ENCODE measurements around the gene PHF11.

The PHF11 gene

DNA sequence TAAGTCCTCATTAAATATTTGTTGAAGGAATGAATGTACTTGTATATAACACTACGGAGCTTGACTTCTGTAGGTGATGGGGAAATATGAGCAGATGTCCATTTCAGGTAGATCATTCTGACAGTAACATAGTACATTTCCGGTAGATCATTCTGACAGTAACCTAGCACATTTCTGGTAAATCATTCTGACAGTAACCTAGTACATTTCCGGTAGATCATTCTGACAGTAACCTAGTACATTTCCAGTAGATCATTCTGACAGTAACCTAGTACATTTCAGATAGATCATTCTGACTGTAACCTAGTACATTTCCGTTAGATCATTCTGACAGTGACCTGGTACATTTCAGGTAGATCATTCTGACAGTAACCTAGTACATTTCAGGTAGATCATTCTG lies 2.5 kb downstream of the PHF11 start:
- no peak for DNase-seq (ENCODE audit: low read depth)

DNA sequence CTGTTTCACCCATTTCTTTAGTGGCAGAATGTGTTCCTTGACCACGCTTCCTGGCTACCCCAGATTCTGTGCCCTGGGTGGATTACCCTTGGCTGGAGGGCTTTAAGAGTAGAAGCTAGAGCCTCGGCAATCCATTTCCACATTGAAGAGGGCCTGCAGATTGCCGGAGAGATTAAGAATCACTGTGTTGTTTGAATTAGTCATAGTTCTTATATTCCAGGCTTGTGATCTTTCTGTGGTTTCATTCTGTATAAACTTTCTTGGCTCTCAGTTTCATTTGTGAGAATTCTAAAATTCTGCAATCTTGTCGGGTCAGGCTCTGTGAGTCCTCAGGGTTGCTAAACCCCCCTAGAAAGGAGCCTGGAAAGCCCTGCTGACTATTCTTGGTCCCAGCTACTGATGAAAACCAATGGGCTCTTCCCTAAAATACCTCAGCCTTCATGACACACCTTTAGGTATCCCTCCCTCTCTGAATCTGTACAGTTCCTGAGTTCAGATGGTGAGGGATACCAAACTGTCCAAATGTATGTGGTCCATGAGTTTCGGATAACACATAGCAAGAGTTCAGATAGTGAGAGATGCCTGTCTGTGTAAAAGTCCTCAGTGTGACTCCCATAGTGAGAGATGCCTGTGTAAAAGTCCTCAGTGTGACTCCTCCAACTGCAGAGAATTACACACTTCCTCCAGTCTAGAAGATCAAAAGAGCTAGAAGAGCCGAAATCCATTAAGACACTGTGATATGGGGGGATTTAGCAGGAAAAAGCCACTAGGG lies 4.3 kb downstream of the PHF11 start:
- DNase-seq (ENCODE audit: low read depth): peak; percentile 36

DNA sequence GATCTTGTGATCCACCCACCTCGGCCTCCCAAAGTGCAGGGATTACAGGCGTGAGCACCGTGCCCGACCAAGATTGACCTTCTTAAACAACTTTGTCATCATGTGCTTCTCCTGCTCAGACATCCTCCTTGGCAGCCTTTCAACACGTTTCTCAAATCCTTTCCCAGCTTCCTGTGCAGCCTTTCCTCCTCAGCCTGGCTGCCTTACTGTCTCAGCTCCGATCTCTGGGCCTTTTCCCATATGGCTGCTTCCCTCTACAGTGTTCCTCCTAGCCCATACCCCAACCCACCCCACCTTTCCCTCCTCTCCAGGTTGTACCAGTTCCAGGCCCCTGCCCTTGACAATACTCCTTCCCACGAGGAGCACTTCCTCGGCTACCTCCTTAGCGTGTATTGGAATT lies 7.2 kb downstream of the PHF11 start:
- DNase-seq (ENCODE audit: low read depth): peak; percentile 42

DNA sequence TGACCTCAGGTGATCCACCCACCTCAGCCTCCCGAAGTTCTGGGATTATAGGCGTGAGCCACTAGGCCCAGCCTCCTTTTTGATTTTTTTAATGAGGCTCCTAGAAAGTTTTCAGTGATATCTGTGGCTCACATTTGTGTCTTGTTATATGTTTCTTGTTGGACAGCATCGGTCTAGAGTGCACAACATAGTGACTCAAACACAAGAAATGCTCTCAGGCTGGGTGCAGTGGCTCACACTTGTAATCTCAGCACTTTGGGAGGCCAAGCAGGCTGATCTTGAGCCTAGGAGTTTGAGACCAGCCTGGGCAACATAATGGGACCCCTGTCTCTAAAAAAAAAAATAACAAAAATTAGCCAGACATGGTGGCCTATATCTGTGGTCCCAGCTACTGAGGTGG lies 8.2 kb downstream of the PHF11 start:
- DNase-seq (ENCODE audit: low read depth): no peak

DNA sequence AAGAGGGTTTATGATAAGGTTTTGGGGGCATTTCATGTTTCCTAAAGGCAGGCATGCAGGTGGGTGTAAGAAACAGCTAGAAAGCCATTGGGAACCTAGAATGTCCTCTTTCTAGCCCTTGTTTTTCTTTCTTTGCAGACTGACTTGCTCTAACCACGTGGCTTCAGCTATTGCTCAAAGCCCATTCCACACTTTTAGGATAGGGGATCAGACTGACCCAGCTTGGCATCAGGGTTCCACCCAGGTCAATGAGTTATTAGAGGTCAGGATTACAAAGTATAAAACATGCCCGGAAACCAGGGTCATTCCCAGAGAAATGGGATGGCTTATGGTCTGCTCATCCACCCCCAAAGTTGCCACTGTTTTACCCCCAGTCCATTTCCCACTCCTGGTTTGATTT lies 16.8 kb downstream of the PHF11 start:
- DNase-seq (ENCODE audit: low read depth): no peak

DNA sequence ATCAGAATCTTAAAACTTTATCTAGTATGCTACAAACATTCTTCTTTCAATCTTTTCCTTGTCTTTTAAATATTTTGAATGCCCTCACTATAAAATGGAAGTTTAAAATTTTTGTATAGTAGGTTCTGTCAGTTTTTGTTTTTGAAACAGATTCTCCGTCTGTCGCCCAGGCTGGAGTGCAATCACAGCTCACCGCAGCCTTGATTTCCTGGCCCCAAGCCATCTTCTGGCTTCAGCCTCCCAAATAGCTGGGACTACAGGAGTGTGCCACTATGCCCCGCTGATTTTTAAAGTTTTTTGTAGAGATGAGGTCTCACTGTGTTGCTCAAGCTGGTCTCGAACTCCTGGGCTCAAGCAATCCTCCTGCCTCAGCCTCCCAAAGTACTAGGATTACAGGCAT lies 20.7 kb downstream of the PHF11 start:
- DNase-seq (ENCODE audit: low read depth): no peak

DNA sequence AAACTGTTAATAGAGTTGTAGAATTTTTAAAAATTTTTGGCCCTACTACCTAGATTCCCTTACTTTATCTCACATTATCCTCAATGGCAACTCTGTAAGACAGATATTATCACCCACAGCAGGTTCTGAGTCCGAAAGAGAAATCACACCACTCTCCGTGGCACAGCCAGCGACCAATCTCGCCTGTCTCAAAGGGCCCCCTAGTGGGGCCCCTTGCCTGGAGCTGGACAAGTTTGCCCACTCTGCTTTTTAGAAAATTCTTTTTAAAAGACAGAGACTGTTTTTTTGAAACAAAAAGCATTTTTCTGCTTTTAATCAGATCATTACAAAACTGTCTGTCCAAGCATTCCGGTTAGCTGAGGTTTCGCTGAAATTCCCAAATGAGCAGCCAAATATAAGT lies 21.7 kb downstream of the PHF11 start:
- no peak for DNase-seq (ENCODE audit: low read depth)

DNA sequence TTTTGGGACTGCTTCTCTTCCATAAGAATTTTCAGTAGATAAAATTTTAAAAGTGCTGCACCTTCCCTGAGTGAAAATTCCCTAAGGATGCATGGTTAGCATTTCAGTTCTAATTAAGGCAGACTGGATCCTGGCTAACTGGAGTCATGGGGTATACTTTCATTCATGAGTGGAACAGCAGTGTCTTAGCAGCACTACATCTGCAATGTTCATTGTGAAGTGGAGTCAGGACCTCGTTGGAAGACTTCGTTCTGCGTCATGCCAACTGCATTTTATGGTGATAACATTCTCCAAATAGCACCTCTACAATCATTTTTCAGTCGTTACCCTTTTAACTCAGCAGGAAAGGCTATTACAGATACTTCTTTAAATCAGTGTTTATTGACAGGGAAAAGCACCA lies 25.5 kb downstream of the PHF11 start:
- DNase-seq (ENCODE audit: low read depth): no peak

DNA sequence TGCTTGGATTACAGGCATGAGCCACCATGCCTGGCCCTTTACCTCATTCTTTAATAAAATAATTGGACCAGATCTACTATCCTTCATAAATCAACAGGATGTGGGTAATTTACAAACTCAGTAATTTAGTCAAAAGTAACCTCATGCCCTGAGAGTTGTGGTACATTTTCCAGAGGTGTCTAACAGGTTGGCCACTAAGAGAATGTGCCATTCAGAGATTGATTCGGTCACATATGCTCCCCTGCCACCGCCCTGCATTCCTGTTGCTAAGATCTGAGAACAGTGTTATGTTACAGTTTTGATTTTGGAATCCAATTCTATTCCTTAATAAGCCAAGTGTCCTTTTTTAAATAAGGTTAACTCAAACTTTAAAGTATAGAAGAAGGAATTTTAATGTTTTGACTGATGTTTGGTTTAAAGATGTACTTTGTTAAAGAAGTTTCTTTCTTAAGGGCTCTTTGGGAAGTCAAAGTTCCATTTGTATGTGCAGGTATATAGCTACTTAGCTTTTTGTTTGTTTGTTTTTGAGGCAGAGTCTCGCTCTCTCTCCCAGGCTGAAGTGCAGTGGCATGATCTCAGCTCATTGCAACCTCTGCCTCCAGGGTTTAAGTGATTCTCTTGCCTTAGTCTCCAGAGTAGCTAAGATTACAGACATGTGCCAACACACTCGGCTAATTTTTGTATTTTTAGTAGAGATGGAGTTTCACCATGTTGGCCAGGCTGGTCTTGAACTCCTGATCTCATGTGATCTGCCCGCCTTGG lies 29.2 kb downstream of the PHF11 start:
- DNase-seq (ENCODE audit: low read depth): no peak

DNA sequence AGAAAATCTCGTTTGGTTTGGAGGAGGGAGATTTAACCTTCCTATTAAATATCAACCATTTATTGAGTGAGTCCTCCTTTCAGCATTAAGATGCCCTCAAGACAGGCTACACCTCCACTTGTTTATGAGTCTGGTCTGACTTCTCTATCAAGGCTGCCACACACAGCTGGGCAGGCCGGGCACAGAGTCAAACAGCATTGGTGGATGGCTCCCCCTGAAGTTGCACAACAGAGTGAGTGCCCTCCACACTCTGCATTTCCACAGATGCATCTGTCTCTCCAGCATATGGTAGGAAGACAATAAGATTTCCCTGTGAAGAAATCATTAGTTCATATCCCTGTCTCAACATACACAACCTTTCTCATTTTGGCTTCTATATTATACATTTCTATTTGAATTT lies 31.4 kb downstream of the PHF11 start:
- no peak for DNase-seq (ENCODE audit: low read depth)

DNA sequence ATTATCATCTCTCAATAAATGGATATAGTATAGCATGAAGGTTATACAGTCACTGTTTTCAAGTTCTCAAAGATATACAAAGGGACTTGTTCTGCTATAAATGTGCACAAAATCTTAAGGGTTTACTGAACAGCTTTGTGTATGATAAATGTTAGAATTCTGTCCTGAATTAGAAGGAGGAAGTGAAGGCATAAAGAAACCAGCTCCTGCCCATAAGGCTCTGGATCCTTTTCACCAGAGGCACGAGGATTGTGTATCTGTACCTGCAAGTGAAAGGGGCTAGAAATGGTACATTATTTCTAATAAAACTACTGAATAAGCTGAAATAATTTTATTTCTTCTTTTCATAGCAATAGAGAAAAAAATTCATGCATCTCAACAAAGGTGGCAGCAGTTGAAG lies 32.4 kb downstream of the PHF11 start:
- DNase-seq (ENCODE audit: low read depth): no peak

DNA sequence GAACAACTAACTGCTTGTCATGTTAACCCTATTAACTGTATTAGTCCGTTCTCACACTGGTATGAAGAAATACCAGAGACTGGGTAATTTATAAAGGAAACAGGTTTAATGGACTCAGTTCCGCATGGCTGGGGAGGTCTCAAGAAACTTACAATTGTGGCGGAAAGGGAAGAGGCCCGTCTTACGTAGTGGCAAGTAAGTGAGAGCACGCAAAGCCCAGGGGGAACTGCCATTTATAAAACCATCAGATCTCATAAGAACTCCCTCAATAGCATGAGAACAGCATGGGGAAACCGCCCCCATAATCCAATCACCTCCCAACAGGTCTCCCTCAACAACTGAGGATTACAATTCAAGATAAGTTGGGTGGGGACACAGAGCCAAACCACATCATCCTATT lies 34.7 kb downstream of the PHF11 start:
- no peak for DNase-seq (ENCODE audit: low read depth)

DNA sequence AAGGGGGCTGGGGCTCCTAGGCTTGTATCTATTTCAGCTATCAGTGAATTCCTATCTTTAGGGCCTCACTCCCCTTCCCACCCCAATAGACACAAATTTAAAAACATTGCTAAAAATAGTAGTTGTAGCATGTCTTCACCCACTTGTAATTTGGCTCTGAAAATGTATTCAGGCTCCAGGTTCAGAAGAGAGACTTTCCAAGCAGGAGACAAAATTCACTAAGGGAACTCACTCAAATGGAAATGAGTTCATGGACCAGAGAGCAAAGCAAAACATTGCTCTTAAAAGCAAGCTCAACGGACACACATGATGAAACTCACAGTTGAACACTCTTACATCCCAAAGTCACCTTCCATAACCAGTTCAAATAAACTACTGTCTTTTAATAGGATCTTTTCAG lies 36.8 kb downstream of the PHF11 start:
- DNase-seq (ENCODE audit: low read depth): no peak

DNA sequence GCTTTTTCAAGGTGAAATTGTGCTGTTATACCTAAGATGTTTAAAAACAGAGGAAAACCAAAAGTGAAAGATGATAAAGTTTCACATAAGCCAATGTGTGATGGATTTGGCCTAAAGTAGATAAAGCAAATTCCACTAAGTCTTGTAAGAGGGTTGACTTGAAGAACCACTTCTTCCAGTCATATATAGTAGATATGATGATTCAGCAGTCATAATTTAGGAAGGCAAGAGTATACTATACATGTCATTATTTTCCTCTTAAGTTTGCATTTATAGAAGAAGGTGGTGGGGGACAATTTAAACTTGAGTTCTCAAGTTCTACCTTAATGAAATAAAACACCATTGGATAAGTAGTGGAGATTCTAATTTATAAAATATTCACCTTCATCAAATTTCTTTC lies 37.3 kb downstream of the PHF11 start:
- no peak for DNase-seq (ENCODE audit: low read depth)

DNA sequence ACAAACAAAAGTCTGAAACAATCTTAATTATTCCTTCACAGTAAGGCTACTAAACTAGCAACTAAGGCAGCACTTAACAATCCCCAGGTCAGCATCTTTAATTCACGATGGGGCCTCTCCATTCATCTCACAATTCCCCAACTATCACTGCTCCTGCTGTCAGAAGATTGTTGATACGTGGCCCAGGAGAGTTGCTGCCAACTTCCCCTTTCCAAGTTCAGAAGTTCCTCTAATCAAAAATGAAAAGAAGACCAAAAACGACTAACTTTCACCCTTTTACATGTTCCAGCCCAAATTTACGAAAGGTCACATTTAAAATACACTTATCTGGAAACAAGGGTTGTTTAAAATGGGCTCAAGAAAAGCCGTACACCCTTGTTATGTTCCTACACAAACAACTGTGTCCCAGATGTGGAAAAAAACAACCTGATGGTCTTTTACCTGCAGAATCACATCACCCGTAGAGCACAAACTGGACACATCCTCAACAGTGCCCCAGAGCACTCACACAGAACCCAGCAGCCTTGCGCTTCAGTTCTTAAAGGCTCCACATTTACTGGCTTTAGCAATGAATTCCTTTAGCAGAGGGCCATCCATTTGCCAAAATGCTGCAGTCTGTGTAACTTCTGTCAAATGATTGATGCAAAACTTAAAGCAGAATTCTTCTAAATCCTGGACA lies 38.0 kb downstream of the PHF11 start:
- DNase-seq (ENCODE audit: low read depth): no peak

DNA sequence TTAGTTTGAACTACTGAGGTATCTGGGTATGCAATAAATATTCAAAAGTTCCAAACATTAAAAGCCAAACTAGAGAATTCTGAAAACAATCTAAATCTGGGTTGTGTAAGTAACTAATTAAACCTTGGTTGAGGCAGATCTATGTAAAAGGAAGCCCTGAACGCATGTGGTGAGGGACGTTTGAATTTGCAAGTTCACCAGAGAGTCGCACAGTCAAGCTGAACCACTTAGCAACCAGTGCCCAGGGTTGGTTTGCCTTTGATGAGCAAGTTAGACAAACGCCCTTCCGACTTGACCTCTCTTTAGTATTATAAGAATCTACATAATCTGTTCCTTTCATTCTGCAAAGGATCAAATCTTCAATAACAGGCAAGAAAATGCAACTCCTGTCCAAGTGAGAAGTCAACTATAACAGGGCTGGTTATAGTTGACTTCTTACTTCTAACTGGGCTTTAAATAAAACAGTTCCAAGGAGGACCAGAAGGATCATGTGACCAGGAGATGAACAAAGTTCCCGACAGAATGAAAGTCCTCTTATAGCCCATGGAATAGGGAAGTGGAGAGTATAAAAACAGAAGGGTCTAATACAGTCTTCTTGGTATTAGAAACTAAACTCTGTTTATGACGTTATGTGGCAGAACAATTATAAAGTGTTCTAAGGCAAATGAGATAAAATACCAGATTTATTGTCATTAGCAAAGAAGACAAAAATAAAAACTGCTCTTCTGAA lies 40.6 kb downstream of the PHF11 start:
- DNase-seq (ENCODE audit: low read depth): no peak

DNA sequence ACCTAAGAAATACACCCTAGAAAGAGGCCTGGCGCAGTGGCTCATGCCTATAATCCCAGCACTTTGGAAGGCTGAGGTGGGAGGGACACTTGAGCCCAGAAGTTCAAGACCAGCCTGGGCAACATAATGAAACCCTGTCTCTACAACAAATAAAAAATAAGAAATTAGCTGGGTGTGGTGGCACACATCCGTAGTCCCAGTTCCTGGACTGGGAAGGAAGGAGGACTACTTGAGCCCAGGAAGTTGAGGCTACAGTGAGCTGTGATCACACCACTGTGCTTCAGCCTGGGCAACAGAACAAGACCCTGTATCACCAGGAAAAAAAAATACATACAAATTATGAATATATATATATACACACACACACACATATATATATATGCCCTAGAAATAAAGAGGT lies 42.7 kb downstream of the PHF11 start:
- no peak for DNase-seq (ENCODE audit: low read depth)

DNA sequence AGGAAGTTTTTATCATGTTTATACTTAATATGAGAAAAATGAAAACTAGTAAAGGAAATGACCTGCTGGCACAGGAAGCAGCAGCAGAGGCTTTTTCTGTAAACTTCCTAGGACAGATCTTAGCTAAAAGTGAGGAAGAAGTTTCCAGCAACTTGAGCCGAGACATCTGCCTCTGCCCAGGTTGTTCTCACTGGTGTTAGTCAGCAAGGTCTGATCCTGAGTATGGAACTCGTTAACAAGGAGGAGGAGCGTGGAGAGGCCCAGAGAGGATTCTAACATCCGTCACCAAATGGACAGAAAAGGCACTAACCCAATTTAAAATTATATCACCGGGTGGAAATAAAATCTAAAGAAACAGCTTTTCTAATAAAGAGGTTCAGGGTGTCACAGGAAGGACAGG lies 43.6 kb downstream of the PHF11 start:
- DNase-seq (ENCODE audit: low read depth): no peak

DNA sequence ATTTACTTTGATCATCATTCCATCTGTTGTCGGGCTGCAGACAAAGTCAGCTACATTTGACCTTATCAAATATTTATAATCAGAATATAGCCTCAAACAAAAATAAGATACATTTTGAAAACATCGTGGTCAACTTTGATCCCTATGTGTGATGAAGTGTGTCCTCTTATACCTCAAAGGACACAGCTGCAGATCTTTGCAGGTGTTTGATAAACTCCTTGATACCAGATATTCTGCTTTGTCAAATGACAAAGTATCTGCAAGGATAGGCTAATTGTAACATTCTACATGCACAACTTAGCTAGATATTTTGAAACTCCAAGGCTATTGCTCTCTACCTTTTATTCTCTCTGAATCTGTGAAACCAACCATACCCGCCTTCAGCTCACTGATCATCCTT lies 44.0 kb downstream of the PHF11 start:
- DNase-seq (ENCODE audit: low read depth): no peak

DNA sequence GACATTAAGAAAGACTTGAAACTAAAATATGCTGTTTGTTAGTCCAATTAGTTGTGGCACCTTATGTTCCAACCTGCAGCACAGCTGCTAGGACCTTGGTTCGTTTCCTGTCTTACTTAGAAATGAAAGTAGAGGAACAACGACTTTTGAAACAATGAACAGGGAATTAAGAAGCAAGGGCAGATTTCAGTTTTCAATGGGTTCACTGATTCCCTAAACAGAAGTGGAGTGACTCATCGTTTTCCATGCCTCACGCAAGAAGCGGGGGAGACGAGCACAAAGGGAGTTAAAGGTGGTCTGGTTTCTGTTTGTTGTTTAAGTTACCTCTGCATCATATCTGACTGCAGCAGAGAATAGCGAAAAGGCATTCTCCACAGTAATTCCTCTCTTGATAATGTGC lies 44.8 kb downstream of the PHF11 start:
- no peak for DNase-seq (ENCODE audit: low read depth)

DNA sequence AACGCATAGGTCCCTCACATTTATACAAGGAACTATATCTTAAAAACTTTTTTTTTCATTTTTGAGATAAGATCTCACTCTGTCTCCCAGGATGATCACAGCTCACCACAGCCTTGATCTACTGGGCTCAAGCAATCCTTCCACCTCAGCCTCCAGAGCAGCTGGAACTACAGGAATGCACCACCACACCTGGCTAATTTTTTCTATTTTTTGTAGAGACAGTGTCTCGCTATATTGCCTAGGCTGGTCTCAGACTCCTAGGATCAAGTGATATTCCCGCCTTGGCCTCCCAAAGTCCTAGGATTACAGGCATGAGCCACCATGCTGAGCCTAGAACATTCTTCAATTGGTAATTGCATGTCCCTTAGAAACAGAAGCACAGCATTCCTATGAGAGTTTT lies 47.9 kb downstream of the PHF11 start:
- no peak for DNase-seq (ENCODE audit: low read depth)

DNA sequence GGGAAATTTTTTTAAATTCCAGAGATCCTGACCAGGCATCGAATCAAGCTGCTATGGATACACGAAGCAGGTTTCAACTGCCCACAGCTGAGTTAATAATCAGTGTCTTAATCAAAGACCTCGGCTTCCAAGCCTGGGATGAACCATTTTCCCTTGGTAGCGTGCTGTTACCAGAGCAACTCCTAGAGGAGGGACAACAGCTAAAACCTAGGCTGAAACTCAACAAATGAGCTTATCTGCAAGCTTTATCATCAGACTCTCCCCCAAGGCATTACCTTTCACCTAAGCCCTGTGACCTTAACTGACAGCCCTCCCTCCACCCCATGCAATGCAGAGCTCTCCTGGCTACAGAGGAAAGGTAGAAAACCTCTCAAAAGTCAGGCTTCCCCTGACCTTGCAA lies 49.9 kb downstream of the PHF11 start:
- no peak for DNase-seq (ENCODE audit: low read depth)

DNA sequence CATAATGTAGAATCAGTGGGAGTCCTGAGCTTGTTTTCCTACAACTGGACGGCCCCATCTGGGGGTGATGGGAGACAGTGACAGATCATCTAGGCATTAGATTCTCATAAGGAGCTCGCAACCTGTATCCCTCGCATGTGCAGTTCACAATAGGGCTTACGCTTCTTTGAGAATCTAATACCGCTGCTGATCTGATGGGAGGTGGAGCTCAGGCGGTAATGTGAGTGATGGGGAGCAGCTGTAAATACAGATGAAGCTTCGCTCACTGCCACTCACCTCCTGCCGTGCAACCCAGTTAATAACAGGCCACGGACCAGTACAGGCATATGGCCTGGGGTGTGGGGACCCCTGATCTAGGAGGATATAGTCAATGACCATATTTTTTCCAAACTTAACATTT lies 50.8 kb downstream of the PHF11 start:
- no peak for DNase-seq (ENCODE audit: low read depth)
